MM.1S (cell line): ENCODE results near the gene LRRC71.

Source experiments
- DNase-seq: peaks from one replicate; pipeline ENCODE4 v3.0.0-alpha.2; 2015
- H2AFZ ChIP-seq: fragments of 300-600 bp; sonication (generic); 2 replicates; pipeline ENCODE4 v1.6.0; 2016; ENCODE audit warnings: antibody characterized with exemption, low read length
- H3F3A ChIP-seq: fragments of 300-600 bp; sonication (generic); 2 replicates; pipeline ENCODE4 v1.6.1; 2016; ENCODE audit warnings: mild to moderate bottlenecking, antibody characterized with exemption, low read length, moderate library complexity, mixed read lengths; ENCODE audit not compliant: insufficient read depth
- H3K27ac ChIP-seq: fragments of 300-600 bp; sonication (generic); 2 replicates; pipeline ENCODE4 v1.5.1; 2016; ENCODE audit warnings: mild to moderate bottlenecking, low read length
- H3K27me3 ChIP-seq: fragments of 300-600 bp; sonication (generic); replicated peaks from 2 replicates; pipeline ENCODE4 v1.6.0; 2016; ENCODE audit warnings: low read length; ENCODE audit not compliant: insufficient read depth
- H3K36me3 ChIP-seq: fragments of 300-600 bp; sonication (generic); replicated peaks from 2 replicates; pipeline ENCODE4 v1.6.1; 2016; ENCODE audit warnings: mild to moderate bottlenecking, low read length, mixed read lengths; ENCODE audit not compliant: insufficient read depth
- H3K4me1 ChIP-seq: fragments of 300-600 bp; sonication (generic); 2 replicates; pipeline ENCODE4 v1.6.1; 2016; ENCODE audit warnings: low read length, mixed read lengths
- H3K4me2 ChIP-seq: fragments of 300-600 bp; sonication (generic); 2 replicates; pipeline ENCODE4 v1.6.0; 2016; ENCODE audit warnings: low read depth, low read length
- H3K4me3 ChIP-seq: fragments of 300-600 bp; sonication (generic); 2 replicates; pipeline ENCODE4 v1.5.1; 2016; ENCODE audit warnings: low read length, mixed read lengths
- H3K79me2 ChIP-seq: fragments of 300-600 bp; sonication (generic); 2 replicates; pipeline ENCODE4 v1.6.1; 2016; ENCODE audit warnings: mixed run types, low read length, mixed read lengths
- H3K9ac ChIP-seq: fragments of 300-600 bp; sonication (generic); 2 replicates; pipeline ENCODE4 v1.6.1; 2016; ENCODE audit warnings: low read length, mixed read lengths
- H3K9me2 ChIP-seq: fragments of 300-600 bp; sonication (generic); replicated peaks from 2 replicates; pipeline ENCODE4 v1.6.1; 2016; ENCODE audit warnings: mild to moderate bottlenecking, low read length, mixed read lengths; ENCODE audit not compliant: insufficient read depth
- H3K9me3 ChIP-seq: fragments of 300-600 bp; sonication (generic); replicated peaks from 2 replicates; pipeline ENCODE4 v1.6.1; 2016; ENCODE audit warnings: mild to moderate bottlenecking, low read length, mixed read lengths; ENCODE audit not compliant: insufficient read depth
- H4K20me1 ChIP-seq: fragments of 300-600 bp; sonication (generic); 2 replicates; pipeline ENCODE4 v1.6.1; 2016; ENCODE audit warnings: mild to moderate bottlenecking, low read length, moderate library complexity, mixed read lengths; ENCODE audit not compliant: insufficient read depth
- EZH2 ChIP-seq: fragments of 300-600 bp; sonication (generic); optimal IDR thresholded peaks from 2 replicates; pipeline ENCODE3; 2017; ENCODE audit warnings: low read depth, mild to moderate bottlenecking, antibody characterized with exemption, low read length, mixed read lengths
- EZH2phosphoT487 ChIP-seq: fragments of 300-600 bp; sonication (generic); IDR thresholded peaks from 2 replicates; pipeline ENCODE4 v1.6.1; 2018; ENCODE audit warnings: antibody characterized with exemption, low read length
- TF ChIP-seq, protein P1 (sequence below): fragments of 300-600 bp; sonication (generic); IDR thresholded peaks from 2 replicates; pipeline ENCODE4 v1.5.1; 2016; ENCODE audit warnings: antibody characterized with exemption, low read length, mixed read lengths

The LRRC71 gene

GRCh38 chr1:156874572-156875340 is 45.7 kb upstream of the LRRC71 start:
- H3K27me3 ChIP-seq, result peaks cover 79% of the 10 kb centered on the region
- no peaks in the 10 kb centered on the region for H4K20me1 ChIP-seq
- H2AFZ ChIP-seq, result no peak overlapping the region
- H3K9ac ChIP-seq, result no peak overlapping the region
- no peak for DNase-seq
- H3K9me3 ChIP-seq, result no peaks in the 10 kb centered on the region
- H3K4me1 ChIP-seq, result no peaks in the 10 kb centered on the region
- no peak overlapping the region for H3K4me2 ChIP-seq
- H3K4me3 ChIP-seq, result no peak overlapping the region
- no peaks in the 10 kb centered on the region for H3K36me3 ChIP-seq
- TF ChIP-seq EZH2phosphoT487 (no peak), EZH2 (no peak)
- TF ChIP-seq, protein P1, sequence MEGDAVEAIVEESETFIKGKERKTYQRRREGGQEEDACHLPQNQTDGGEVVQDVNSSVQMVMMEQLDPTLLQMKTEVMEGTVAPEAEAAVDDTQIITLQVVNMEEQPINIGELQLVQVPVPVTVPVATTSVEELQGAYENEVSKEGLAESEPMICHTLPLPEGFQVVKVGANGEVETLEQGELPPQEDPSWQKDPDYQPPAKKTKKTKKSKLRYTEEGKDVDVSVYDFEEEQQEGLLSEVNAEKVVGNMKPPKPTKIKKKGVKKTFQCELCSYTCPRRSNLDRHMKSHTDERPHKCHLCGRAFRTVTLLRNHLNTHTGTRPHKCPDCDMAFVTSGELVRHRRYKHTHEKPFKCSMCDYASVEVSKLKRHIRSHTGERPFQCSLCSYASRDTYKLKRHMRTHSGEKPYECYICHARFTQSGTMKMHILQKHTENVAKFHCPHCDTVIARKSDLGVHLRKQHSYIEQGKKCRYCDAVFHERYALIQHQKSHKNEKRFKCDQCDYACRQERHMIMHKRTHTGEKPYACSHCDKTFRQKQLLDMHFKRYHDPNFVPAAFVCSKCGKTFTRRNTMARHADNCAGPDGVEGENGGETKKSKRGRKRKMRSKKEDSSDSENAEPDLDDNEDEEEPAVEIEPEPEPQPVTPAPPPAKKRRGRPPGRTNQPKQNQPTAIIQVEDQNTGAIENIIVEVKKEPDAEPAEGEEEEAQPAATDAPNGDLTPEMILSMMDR, result no peak
- H3F3A ChIP-seq, result no peaks in the 10 kb centered on the region
- H3K79me2 ChIP-seq, result no peaks in the 10 kb centered on the region
- H3K9me2 ChIP-seq, result no peaks in the 10 kb centered on the region
- no peak overlapping the region for H3K27ac ChIP-seq

DNA sequence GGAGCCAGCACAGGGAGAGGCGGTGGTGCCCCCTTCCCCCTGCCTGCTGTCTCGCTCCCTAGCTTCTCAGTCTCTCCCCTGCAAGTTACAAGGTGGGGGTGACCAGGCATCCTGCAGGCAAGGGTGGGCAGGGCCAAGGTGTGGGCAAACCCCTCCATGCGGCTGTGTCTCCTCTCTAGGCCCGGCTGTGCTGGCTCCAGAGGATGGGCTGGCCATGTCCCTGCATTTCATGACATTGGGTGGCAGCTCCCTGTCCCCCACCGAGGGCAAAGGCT is 45.2 kb upstream of the LRRC71 start:
- no peaks in the 10 kb centered on the region for H3K79me2 ChIP-seq
- H3K27ac ChIP-seq, result no peak overlapping the region
- H3K4me1 ChIP-seq, result peaks cover 2% of the 10 kb centered on the region; the same call in 1 of the 2 replicates
- no peaks in the 10 kb centered on the region for H3K9me3 ChIP-seq
- no peaks in the 10 kb centered on the region for H3K36me3 ChIP-seq
- no peak overlapping the region for H3K4me2 ChIP-seq
- H3K27me3 ChIP-seq, result peaks cover 74% of the 10 kb centered on the region
- no peak for TF ChIP-seq EZH2
- TF ChIP-seq, protein P1, result no peak
- TF ChIP-seq EZH2phosphoT487, result no peak
- no peak overlapping the region for H3K4me3 ChIP-seq
- H3K9me2 ChIP-seq, result no peaks in the 10 kb centered on the region
- no peaks in the 10 kb centered on the region for H3F3A ChIP-seq
- H4K20me1 ChIP-seq, result no peaks in the 10 kb centered on the region
- no peak overlapping the region for H2AFZ ChIP-seq
- no peak for DNase-seq
- no peak overlapping the region for H3K9ac ChIP-seq

- Histone ChIP-seq H4K20me1 (no peaks in the 10 kb centered on the region), H3K9me2 (no peaks in the 10 kb centered on the region), H3K36me3 (no peaks in the 10 kb centered on the region), H3K27ac (no peak overlapping the region), H3K4me3 (no peak overlapping the region), H3F3A (no peaks in the 10 kb centered on the region), H3K79me2 (no peaks in the 10 kb centered on the region), H3K4me1 (peaks cover 11% of the 10 kb centered on the region; the same call in 1 of the 2 replicates), H3K9ac (no peak overlapping the region), H3K9me3 (no peaks in the 10 kb centered on the region), H2AFZ (no peak overlapping the region), H3K4me2 (no peak overlapping the region), H3K27me3 (peaks cover 65% of the 10 kb centered on the region)
- TF ChIP-seq EZH2phosphoT487, result no peak
- TF ChIP-seq, protein P1, result no peak
- TF ChIP-seq EZH2, result no peak
- DNase-seq, result no peak
Observed at GRCh38 chr1:156876281-156876680, 44.2 kb upstream of the LRRC71 start.
